HL-60 (cell line): ENCODE results near the gene NYAP1.

ENCODE experiments used
- DNase-seq, 2 experiments: peaks; one replicate each; pipeline ENCODE4 v3.0.0-alpha.2; 2010 to 2020; ENCODE audit warnings: low read depth in 1 of 2, low spot score in 1 of 2
- H3K27ac ChIP-seq: fragments of 250-450 bp; sonication (Bioruptor Pico); replicated peaks from 2 replicates; pipeline ENCODE4 v1.5.1; 2020; ENCODE audit warnings: mild to moderate bottlenecking, moderate library complexity
- H3K27me3 ChIP-seq: fragments of 250-450 bp; sonication (Bioruptor Pico); 2 replicates; pipeline ENCODE4 v1.5.1; 2021; ENCODE audit warnings: mild to moderate bottlenecking, moderate library complexity; ENCODE audit not compliant: insufficient read depth, poor library complexity, severe bottlenecking
- H3K4me3 ChIP-seq: replicated peaks from 2 replicates; pipeline ENCODE4 v1.5.1; 2011; ENCODE audit warnings: mild to moderate bottlenecking, control low read depth, low read length; ENCODE audit not compliant: insufficient read depth
- CTCF ChIP-seq: IDR thresholded peaks from one replicate; pipeline ENCODE4 v1.5.1; 2011; ENCODE audit warnings: low read length, control low read depth, inconsistent platforms; ENCODE audit not compliant: insufficient read depth
- GABPA ChIP-seq: IDR thresholded peaks from 2 replicates; pipeline ENCODE4 v1.6.1; 2012; ENCODE audit warnings: low read depth
- POLR2AphosphoS5 ChIP-seq: IDR thresholded peaks from 2 replicates; pipeline ENCODE4 v1.6.1; 2012; ENCODE audit warnings: low read depth
- REST ChIP-seq: IDR thresholded peaks from 2 replicates; pipeline ENCODE4 v1.6.1; 2012; ENCODE audit warnings: low read depth; ENCODE audit not compliant: insufficient replicate concordance
- SPI1 ChIP-seq: IDR thresholded peaks from 2 replicates; pipeline ENCODE4 v1.6.1; 2012; ENCODE audit warnings: low read depth, mild to moderate bottlenecking, borderline replicate concordance

The NYAP1 gene

GRCh38 chr7:100489824-100490223, 6.1 kb downstream of the NYAP1 start:
- DNase-seq: peak; percentile 77 to 84
- Histone ChIP-seq H3K27ac (no peak overlapping the region), H3K27me3 (peaks cover 16% of the 10 kb centered on the region), H3K4me3 (no peak overlapping the region)
- TF ChIP-seq GABPA: no peak
- TF ChIP-seq POLR2AphosphoS5: no peak
- no peak for TF ChIP-seq SPI1
- no peak for TF ChIP-seq REST

- Histone ChIP-seq H3K27me3 (peaks cover 18% of the 10 kb centered on the region), H3K27ac (no peak overlapping the region), H3K4me3 (no peak overlapping the region)
- no peak for DNase-seq
- TF ChIP-seq CTCF (no peak), REST (no peak), POLR2AphosphoS5 (no peak), SPI1 (no peak), GABPA (no peak)
Measured at GRCh38 chr7:100490483-100491191, 6.9 kb downstream of the NYAP1 start.

GRCh38 chr7:100491192-100491578, 7.5 kb downstream of the NYAP1 start:
- Histone ChIP-seq H3K27me3 (peaks cover 20% of the 10 kb centered on the region), H3K27ac (no peak overlapping the region), H3K4me3 (no peak overlapping the region)
- TF ChIP-seq REST (no peak), POLR2AphosphoS5 (no peak), CTCF (no peak)
- no peak for DNase-seq
